AG04449 (cell line): ENCODE results near the gene BCKDK.
"Not testable (repeated sequence)": the region's sequence is repeated elsewhere in the genome, so short reads cannot be mapped to it uniquely, and the experiment has no call there.

Experiments
- CTCF ChIA-PET: fragments of 350-600 bp; formaldehyde crosslinking; extraction: SDS; loops from one replicate; lab custom pipeline; 2021; ENCODE audit warnings: antibody characterized with exemption; lab: Yijun Ruan, JAX
- POLR2A ChIA-PET: fragments of 400-600, 350-600 bp; formaldehyde crosslinking; extraction: SDS; loops from one replicate; lab custom pipeline; 2020; ENCODE audit warnings: antibody characterized with exemption, inconsistent platforms; lab: Yijun Ruan, JAX
- DNase-seq: peaks from one replicate; pipeline ENCODE4 v3.0.0-alpha.2; 2010; ENCODE audit warnings: low read depth, low spot score
- H3K4me3 ChIP-seq: 2 replicates; pipeline ENCODE4 v1.5.1; 2011; ENCODE audit warnings: low read depth, mild to moderate bottlenecking, control low read depth, low read length
- CTCF ChIP-seq: IDR thresholded peaks from one replicate; pipeline ENCODE4 v1.5.1; 2011; ENCODE audit warnings: mild to moderate bottlenecking, moderate library complexity, low read length, control low read depth, inconsistent platforms; ENCODE audit not compliant: insufficient read depth; ENCODE audit errors: missing control alignments

BCKDK gene

GRCh38 chr16:31143011-31143693 is 35.0 kb downstream of the BCKDK start:
- TF ChIP-seq CTCF, result no peak
- H3K4me3 ChIP-seq, result peak overlapping the region; percentile 57
- ChIA-PET POLR2A (interaction anchor here (0.6 to 2.0 kb wide), 7 partner anchors 14 to 317 kb away, joined by 3 to 31 read pairs (median 4); partner anchors contain the start of genes ARMC5, FUS, HSD3B7 and KAT8), CTCF (interaction anchor here (0.8 to 6.7 kb wide), 53 partner anchors 10 to 727 kb away, joined by 3 to 101 read pairs (median 5); partner anchors contain the start of genes FUS, HSD3B7, KAT8 and PRSS53)
- no peak for DNase-seq

- CTCF ChIA-PET, result interaction anchor here (0.9 to 6.7 kb wide), 12 partner anchors 9 to 725 kb away, joined by 3 to 101 read pairs (median 20); partner anchors contain the start of genes HSD3B7 and KAT8
These were observed 35.5 kb downstream of the BCKDK start for GRCh38 chr16:31143694-31144148.

GRCh38 chr16:31144418-31144817 is 36.2 kb downstream of the BCKDK start:
- not testable (repeated sequence) for DNase-seq, H3K4me3 ChIP-seq
- ChIA-PET CTCF (interaction anchor here (0.9 to 6.7 kb wide), 9 partner anchors 9 to 724 kb away, joined by 3 to 101 read pairs (median 40); partner anchors contain the start of genes HSD3B7 and KAT8), POLR2A (interaction anchor here (1.1 to 2.0 kb wide), 2 partner anchors 27 to 36 kb away, joined by 4 to 6 read pairs; partner anchors contain the start of genes FUS and KAT8)

More at GRCh38 chr16:31143694-31144148, 35.5 kb downstream of the BCKDK start:
- TF ChIP-seq CTCF, result no peak
- DNase-seq, result no peak
- H3K4me3 ChIP-seq, result no peak overlapping the region
- POLR2A ChIA-PET, result interaction anchor here (2.0 kb wide), 1 partner anchor 36 kb away, joined by 6 read pairs; the partner anchor contains the start of gene FUS

- POLR2A ChIA-PET, result interaction anchor here (2.0 kb wide), 1 partner anchor 35 kb away, joined by 6 read pairs; the partner anchor contains the start of gene FUS
- CTCF ChIA-PET, result interaction anchor here (1.2 to 6.7 kb wide), 3 partner anchors 14 to 193 kb away, joined by 3 to 101 read pairs (median 45); partner anchors contain the start of gene FUS
- no peak for TF ChIP-seq CTCF
- no peak overlapping the region for H3K4me3 ChIP-seq
- DNase-seq, result no peak
These were observed 37.3 kb downstream of the BCKDK start for GRCh38 chr16:31145398-31145990.

- ChIA-PET POLR2A (interaction anchor here (0.6 kb wide), 1 partner anchor 361 kb away, joined by 3 read pairs; the partner anchor contains the start of gene RUSF1), CTCF (interaction anchor here (6.7 kb wide), 1 partner anchor 12 kb away, joined by 101 read pairs; no protein-coding TSS in a partner anchor)
- DNase-seq, result no peak
- no peak for TF ChIP-seq CTCF
- no peak overlapping the region for H3K4me3 ChIP-seq
These were observed 39.4 kb downstream of the BCKDK start for GRCh38 chr16:31147574-31147973.

- ChIA-PET POLR2A (no interaction called here), CTCF (no interaction called here)
- TF ChIP-seq CTCF, result no peak
- DNase-seq, result no peak
- no peak overlapping the region for H3K4me3 ChIP-seq
These were observed 40.1 kb downstream of the BCKDK start for GRCh38 chr16:31148281-31148728.
